Cardiac muscle cell (in vitro differentiated cells and primary cell): ENCODE results near the gene ARHGAP1. TPM values are rescaled to one million over a fixed set of nuclear protein-coding genes. Genes with fewer than 3 reads are reported as not detected.

Source experiments
- DNase-seq, 2 donors: peaks; one replicate each; pipeline versions ENCODE4 v3.0.0 to v3.0.0-alpha.2; 2010 to 2017; ENCODE audit warnings: low read depth in 1 of 2, low spot score in 1 of 2
- H3K27ac ChIP-seq: fragments of 200-600 bp; sonication (generic); 2 replicates; pipeline ENCODE4 v1.5.1; 2016
- H3K27me3 ChIP-seq: fragments of 200-600 bp; sonication (generic); 2 replicates; pipeline ENCODE4 v1.6.0; 2016; ENCODE audit warnings: control low read depth
- H3K36me3 ChIP-seq: fragments of 200-600 bp; sonication (generic); 2 replicates; pipeline ENCODE4 v1.5.1; 2016; ENCODE audit warnings: control low read depth
- H3K4me1 ChIP-seq: fragments of 200-600 bp; sonication (generic); 2 replicates; pipeline ENCODE4 v1.8.1; 2017; ENCODE audit warnings: low read depth, mild to moderate bottlenecking, mixed run types
- H3K4me3 ChIP-seq: fragments of 200-600 bp; sonication (generic); 2 replicates; pipeline ENCODE4 v1.5.1; 2016; ENCODE audit warnings: mild to moderate bottlenecking
- H3K9me3 ChIP-seq: fragments of 200-600 bp; sonication (generic); 2 replicates; pipeline ENCODE4 v1.5.1; 2017; ENCODE audit warnings: low read depth, mild to moderate bottlenecking, control low read depth
- CTCF ChIP-seq: IDR thresholded peaks from 2 replicates; pipeline ENCODE4 v1.5.1; 2012; ENCODE audit warnings: low read depth, mild to moderate bottlenecking, low read length
- polyA plus RNA-seq: library from polyadenylated mRNA; unstranded; fragments of >200 nt; fragmentation: Nextera tagmentation; extraction: Ambion mirVana; gene quantifications from 2 replicates; pipeline ENCODE4 v1.2.1, GENCODE V29; 2016
- total RNA-seq: library from RNA; depleted of rRNA; stranded (reverse); fragments of >200 nt; gene quantifications from 2 replicates; pipeline ENCODE4 v1.2.3, GENCODE V29; 2016

The ARHGAP1 gene
- total and polyA plus RNA-seq, 2 experiments from 2014 or later, result 59.3 to 149 TPM

GRCh38 chr11:46727952-46728658 is 27.7 kb upstream of the ARHGAP1 start:
- TF ChIP-seq CTCF, result no peak
- no peak overlapping the region for H3K4me3 ChIP-seq
- no peaks in the 10 kb centered on the region for H3K4me1 ChIP-seq
- no peaks in the 10 kb centered on the region for H3K9me3 ChIP-seq
- H3K27ac ChIP-seq, result no peak overlapping the region
- H3K36me3 ChIP-seq, result no peaks in the 10 kb centered on the region
- no peaks in the 10 kb centered on the region for H3K27me3 ChIP-seq
- no peak for DNase-seq

GRCh38 chr11:46726206-46726862 is 25.9 kb upstream of the ARHGAP1 start:
- Histone ChIP-seq H3K36me3 (no peaks in the 10 kb centered on the region), H3K27ac (no peak overlapping the region), H3K4me3 (no peak overlapping the region), H3K27me3 (no peaks in the 10 kb centered on the region), H3K9me3 (no peaks in the 10 kb centered on the region), H3K4me1 (no peaks in the 10 kb centered on the region)
- no peak for DNase-seq
- no peak for TF ChIP-seq CTCF

- Histone ChIP-seq H3K4me3 (no peak overlapping the region), H3K27ac (no peak overlapping the region), H3K9me3 (no peaks in the 10 kb centered on the region), H3K27me3 (no peaks in the 10 kb centered on the region), H3K36me3 (no peaks in the 10 kb centered on the region), H3K4me1 (no peaks in the 10 kb centered on the region)
- TF ChIP-seq CTCF, result no peak
- DNase-seq, result no peak
Measured at GRCh38 chr11:46725338-46726205, 25.2 kb upstream of the ARHGAP1 start.

GRCh38 chr11:46724088-46724487 is 23.7 kb upstream of the ARHGAP1 start:
- no peak for TF ChIP-seq CTCF
- Histone ChIP-seq H3K36me3 (no peaks in the 10 kb centered on the region), H3K9me3 (no peaks in the 10 kb centered on the region), H3K27ac (no peak overlapping the region), H3K4me1 (no peaks in the 10 kb centered on the region), H3K27me3 (no peaks in the 10 kb centered on the region), H3K4me3 (no peak overlapping the region)
- no peak for DNase-seq

- H3K27ac ChIP-seq, result no peak overlapping the region
- no peaks in the 10 kb centered on the region for H3K4me1 ChIP-seq
- H3K36me3 ChIP-seq, result no peaks in the 10 kb centered on the region
- no peak overlapping the region for H3K4me3 ChIP-seq
- no peaks in the 10 kb centered on the region for H3K9me3 ChIP-seq
- DNase-seq, result no peak
- H3K27me3 ChIP-seq, result no peaks in the 10 kb centered on the region
- TF ChIP-seq CTCF, result no peak
Measured at GRCh38 chr11:46723359-46723680, 22.9 kb upstream of the ARHGAP1 start.
